ENCODE data around the gene RNF138.
A peak's percentile ranks its signal among the peaks of the same experiment; 100 is the strongest.
"Not testable (repeated sequence)": the region's sequence is repeated elsewhere in the genome, so short reads cannot be mapped to it uniquely, and the experiment has no call there.

RNF138 gene

GRCh38 chr18:32095900-32096229 is 4.2 kb downstream of the RNF138 start:
- DNase-seq (ENCODE audit: low read depth) = no peak

DNA sequence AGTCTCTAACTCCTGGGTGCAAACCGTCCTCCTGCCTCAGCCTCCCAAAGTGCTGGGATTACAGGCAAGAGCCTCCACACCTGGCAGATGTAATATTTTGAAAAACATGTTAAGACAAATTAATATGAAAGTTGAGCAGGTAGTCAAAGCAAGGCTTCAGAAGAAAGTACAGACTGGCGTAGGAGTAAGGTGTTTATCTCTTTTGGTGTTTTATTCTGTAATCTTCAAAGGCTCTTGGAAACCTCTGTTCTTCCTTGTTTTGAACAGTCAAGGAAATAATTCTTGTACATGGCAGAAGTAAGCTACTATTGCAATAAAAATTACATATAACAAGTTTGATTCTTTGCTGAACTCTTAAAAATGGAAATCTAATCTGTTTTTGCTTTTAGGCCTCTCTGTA is 5.3 kb downstream of the RNF138 start:
- DNase-seq (ENCODE audit: low read depth) = no peak

GRCh38 chr18:32104516-32104915 is 12.8 kb downstream of the RNF138 start:
- no peak for DNase-seq (ENCODE audit: low read depth)

- no peak for DNase-seq (ENCODE audit: low read depth)
Measured at GRCh38 chr18:32110005-32110404, 18.3 kb downstream of the RNF138 start.

DNA sequence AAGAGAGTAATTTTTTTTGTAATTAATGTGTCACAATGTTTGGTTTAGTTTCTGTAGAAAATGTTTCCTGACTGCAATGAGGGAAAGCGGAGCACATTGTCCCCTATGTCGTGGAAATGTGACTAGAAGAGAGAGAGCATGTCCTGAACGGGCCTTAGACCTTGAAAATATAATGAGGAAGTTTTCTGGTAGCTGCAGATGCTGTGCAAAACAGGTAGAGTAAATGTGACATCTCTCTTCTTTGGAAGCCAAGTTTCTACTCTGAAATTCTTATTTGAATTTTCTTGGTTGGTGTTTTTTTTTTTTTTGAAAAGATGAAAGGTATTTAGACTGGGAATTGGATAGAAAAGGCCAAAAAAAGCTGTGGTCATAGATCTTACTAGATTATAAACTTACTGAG is 20.0 kb downstream of the RNF138 start:
- DNase-seq (ENCODE audit: low read depth) = no peak

- DNase-seq (ENCODE audit: low read depth) = no peak
Measured at GRCh38 chr18:32112826-32113225, 21.2 kb downstream of the RNF138 start.

GRCh38 chr18:32114293-32114942 is 22.7 kb downstream of the RNF138 start:
- no peak for DNase-seq (ENCODE audit: low read depth)

DNA sequence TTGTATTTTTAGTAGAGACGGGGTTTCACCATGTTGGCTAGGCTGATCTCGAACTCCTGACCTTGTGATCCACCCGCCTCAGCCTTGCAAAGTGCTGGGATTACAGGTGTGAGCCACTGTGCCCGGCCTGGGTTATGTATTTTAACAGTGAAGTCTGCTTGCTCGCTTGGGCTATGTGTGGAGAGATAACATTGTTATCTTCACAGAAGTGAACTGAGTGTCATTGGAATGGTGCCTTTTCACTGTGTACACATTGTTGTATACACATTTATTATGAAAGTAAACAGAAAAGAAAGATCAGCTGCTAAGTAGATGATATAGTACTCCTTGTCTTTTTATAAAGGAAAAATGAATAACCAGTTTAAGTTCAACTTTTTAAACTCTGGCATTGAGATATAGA is 30.4 kb downstream of the RNF138 start:
- DNase-seq (ENCODE audit: low read depth) = no peak

- no peak for DNase-seq (ENCODE audit: low read depth)
Measured at GRCh38 chr18:32126538-32126937, 34.9 kb downstream of the RNF138 start.

DNA sequence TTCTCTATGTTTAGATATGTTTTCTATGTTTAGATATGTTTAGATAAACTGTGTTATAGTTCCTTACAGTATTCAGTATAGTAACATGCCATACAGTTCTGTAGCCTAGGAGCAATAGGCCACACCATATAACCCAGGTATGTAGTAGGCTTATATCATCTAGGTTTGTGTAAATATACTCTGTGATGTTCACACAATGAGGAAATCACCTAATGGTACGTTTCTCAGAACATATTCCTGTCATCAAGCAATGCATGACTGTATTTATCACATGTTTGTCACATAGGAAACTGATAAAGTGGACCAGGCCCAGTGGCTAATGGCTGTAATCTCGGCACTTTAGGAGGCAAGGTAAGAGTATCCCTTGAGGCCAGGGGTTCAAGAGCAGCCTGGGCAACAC is 44.0 kb downstream of the RNF138 start:
- no peak for DNase-seq (ENCODE audit: low read depth)

GRCh38 chr18:32138332-32138982 is 46.8 kb downstream of the RNF138 start:
- DNase-seq (ENCODE audit: low read depth) = no peak

GRCh38 chr18:32139835-32140283 is 48.2 kb downstream of the RNF138 start:
- DNase-seq (ENCODE audit: low read depth) = no peak

DNA sequence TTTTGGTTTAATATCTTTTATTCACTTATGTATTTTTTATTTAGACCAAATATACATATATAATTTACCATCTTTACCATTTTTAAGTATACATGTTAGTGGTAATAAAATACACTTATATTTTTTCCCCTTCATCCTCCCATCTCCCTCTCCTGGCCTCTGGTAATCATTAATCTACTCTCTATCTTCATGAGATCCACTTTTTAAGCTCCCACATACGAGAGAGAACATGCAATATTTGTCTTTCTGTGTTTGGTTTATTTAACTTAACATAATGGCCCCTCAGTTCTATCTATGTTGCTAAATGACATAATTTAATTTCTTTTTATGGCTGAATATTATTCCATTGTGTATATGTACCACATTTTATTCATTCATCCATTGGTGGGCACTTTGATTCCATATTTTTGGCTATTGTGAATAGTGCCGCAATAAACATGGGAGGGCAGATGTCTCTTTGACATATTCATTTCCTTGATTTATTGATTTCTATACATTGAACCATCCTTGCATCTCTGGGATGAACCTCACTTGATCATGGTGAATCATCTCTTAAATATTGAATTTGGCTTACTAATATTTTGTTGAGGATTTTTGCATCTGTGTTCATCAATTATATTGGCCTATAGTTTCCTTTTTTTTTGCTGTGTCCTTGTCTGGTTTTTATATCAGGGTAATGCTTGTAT is 56.7 kb downstream of the RNF138 start:
- DNase-seq (ENCODE audit: low read depth) = no peak

DNA sequence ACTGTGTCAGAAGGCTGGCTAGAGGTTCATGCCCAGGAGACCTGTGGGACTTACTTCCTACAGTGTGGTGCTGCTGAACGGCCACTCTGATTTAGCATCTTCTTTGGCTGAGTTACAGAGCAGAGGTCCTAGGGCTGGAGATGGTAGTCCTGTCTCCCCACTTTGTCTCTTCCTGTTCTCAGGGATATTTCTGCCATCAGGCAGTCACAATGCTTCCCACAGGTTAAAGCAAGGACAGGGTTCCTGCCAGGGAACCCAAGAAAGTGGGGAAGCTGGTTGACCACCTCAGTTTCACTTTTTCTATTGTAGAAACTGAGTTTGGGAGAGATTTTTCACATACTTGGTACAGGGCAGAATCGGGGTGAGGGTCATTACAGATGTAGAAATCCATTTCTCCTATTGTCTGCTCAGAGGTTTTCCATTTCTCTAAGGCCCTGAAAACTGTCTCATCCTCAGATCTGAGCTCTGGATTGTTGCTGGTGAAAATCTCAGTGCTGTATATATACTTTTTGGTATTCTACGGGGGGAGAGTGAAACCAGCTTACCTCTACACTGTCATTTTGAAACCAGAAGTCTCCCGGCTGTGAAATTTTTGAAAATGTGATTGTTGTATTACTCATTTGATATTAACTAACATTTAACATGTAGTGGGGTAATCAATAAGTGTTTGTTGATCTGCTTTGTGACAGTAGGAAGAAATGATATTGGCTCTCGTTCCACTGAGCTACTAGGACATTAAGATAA is 61.2 kb downstream of the RNF138 start:
- no peak for DNase-seq (ENCODE audit: low read depth)

DNA sequence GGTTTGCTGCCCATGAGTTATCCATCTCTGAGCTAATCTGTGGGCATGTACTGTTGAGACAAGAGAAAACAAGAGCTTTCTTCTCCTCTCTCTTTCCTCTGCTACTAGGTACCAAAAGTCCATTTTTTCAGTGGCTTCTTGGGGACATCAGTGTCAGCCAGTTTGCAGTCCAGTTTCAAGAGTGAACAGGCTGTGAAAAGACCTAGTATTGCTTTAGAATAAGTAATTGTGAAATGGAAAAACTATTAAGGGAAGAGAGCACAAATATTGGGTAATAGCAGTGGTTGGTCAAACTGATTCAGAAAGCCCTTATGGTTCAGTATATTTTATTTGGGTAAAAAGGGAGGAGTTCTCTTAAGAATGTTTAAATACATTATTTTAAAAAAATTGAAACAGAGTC is 65.2 kb downstream of the RNF138 start:
- DNase-seq (ENCODE audit: low read depth) = no peak

DNA sequence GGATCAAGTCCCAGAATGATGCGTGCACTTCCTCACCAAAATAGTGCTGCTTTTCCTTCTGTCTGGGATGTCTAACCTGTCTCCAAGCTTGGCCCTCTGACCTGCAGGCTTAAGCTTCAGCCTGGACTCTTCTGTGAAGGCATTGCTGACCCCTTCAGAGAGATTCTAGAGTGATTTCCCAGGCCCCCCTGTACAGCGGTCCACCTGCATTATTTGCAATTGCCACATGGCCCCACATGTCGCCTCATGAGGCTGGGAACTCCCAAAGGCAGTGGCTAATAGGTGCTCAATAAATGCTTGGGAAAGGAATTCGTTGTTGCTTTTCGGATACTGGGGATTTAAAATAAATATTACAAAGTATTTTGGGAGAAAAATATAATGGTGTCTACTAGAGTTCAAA is 65.9 kb downstream of the RNF138 start:
- no peak for DNase-seq (ENCODE audit: low read depth)

GRCh38 chr18:32158108-32158624 is 66.5 kb downstream of the RNF138 start:
- DNase-seq (ENCODE audit: low read depth) = peak; percentile 28

DNA sequence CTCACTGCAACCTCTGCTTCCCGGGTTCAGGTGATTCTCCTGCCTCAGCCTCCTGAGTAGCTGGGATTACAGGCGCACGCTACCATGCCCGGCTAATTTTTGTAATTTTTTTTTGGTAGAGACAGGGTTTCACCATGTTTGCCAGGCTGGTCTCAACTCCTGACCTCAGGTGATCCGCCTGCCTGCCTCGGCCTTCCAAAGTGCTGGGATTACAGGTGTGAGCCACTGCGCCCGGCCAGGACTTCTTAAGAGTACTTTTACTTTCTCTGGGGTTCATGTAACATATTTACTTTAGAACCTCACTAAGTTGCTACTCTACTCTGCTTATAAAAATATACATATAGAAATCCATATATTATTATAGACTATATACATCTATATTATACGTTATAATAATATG is 67.0 kb downstream of the RNF138 start:
- DNase-seq (ENCODE audit: low read depth) = not testable (repeated sequence)

- DNase-seq (ENCODE audit: low read depth) = no peak
Measured at GRCh38 chr18:32160547-32160946, 68.9 kb downstream of the RNF138 start.

DNA sequence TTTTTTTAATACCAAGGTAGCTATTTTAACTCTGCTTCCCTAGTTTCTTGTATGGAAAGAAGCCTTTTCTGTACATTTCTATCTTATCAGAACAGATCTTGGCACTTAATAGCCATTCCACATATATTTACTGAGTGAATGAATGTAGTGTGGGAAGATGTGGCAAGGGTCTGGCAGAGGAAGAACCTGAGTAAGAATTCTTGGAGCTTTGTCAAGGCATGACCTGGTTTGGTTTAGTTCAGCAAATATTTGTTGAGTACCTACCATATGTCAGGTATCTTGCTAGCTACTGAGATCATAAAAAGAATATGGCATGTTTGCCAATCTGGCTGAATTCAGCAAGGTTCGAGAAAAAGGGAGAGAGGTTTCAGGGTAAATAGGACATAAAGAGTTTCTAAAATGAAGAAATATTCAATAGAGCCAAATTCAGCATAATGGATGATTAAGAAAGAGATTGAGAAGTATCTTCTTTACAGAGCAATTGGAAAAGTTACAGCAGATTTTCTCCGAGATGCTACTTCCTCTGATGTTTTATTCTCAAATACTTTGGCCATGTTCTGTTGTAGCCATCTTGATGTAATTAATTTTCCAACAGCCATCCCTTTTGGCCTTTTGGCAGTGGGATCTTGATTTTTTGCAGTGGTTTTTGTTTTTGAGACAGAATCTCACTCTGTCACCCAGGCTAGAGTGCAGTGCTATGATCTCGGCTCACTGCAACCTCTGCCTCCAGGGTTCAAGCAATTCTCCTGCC is 76.5 kb downstream of the RNF138 start:
- no peak for DNase-seq (ENCODE audit: low read depth)

- DNase-seq (ENCODE audit: low read depth) = no peak
Measured at GRCh38 chr18:32173654-32174053, 82.0 kb downstream of the RNF138 start.

GRCh38 chr18:32174719-32175118 is 83.0 kb downstream of the RNF138 start:
- DNase-seq (ENCODE audit: low read depth) = no peak
